Fibroblast of lung (primary cell): ENCODE measurements around the gene TAS1R3. TPM values are rescaled to one million over a fixed set of nuclear protein-coding genes. Genes with fewer than 3 reads are reported as not detected.

Experiments
- DNase-seq, 2 donors: peaks; one replicate each; pipeline versions ENCODE4 v3.0.0 to v3.0.0-alpha.2; 2010; ENCODE audit warnings: low read depth in 2 of 2
- H2AFZ ChIP-seq: 2 replicates; pipeline ENCODE4 v1.5.1; 2012; ENCODE audit warnings: low read length, control low read depth, inconsistent platforms
- H3K27ac ChIP-seq: 2 replicates; pipeline ENCODE4 v1.5.1; 2011; ENCODE audit warnings: low read length, control low read depth; ENCODE audit not compliant: insufficient read depth
- H3K27me3 ChIP-seq: 2 replicates; pipeline ENCODE4 v1.5.1; 2011; ENCODE audit warnings: mild to moderate bottlenecking, low read length; ENCODE audit not compliant: control insufficient read depth, insufficient read depth
- H3K36me3 ChIP-seq: 2 replicates; pipeline ENCODE4 v1.5.1; 2011; ENCODE audit warnings: low read length; ENCODE audit not compliant: control insufficient read depth, insufficient read depth
- H3K4me1 ChIP-seq: 2 replicates; pipeline ENCODE4 v1.5.1; 2011; ENCODE audit warnings: low read length; ENCODE audit not compliant: control insufficient read depth, insufficient read depth; ENCODE audit errors: extremely low read depth
- H3K4me2 ChIP-seq: 2 replicates; pipeline ENCODE4 v1.5.1; 2011; ENCODE audit warnings: low read length, control low read depth; ENCODE audit not compliant: insufficient read depth; ENCODE audit errors: extremely low read depth
- H3K4me3 ChIP-seq, 4 experiments: fragments of 200-600 bp in 1 of 4; sonication (generic) in 1 of 4; replicated peaks in 1 of 4; 2 replicates each; pipeline ENCODE4 v1.5.1; 2011 to 2016; ENCODE audit warnings: low read length in 4 of 4, low read depth in 3 of 4, mild to moderate bottlenecking in 3 of 4, control low read depth in 2 of 4, inconsistent platforms in 1 of 4, mixed read lengths in 1 of 4; ENCODE audit not compliant: insufficient read depth in 1 of 4; ENCODE audit errors: control extremely low read depth in 1 of 4
- H3K79me2 ChIP-seq: 2 replicates; pipeline ENCODE4 v1.5.1; 2012; ENCODE audit warnings: mild to moderate bottlenecking, low read length, inconsistent platforms; ENCODE audit not compliant: control insufficient read depth, insufficient read depth
- H3K9ac ChIP-seq: 2 replicates; pipeline ENCODE4 v1.5.1; 2011; ENCODE audit warnings: mild to moderate bottlenecking, low read length, control low read depth; ENCODE audit not compliant: insufficient read depth
- H3K9me3 ChIP-seq: 2 replicates; pipeline ENCODE4 v1.5.1; 2012; ENCODE audit warnings: low read depth, low read length; ENCODE audit not compliant: control insufficient read depth, insufficient read depth
- H4K20me1 ChIP-seq: 2 replicates; pipeline ENCODE4 v1.5.1; 2011; ENCODE audit warnings: low read length; ENCODE audit not compliant: control insufficient read depth, insufficient read depth; ENCODE audit errors: extremely low read depth
- CTCF ChIP-seq, 2 donors: IDR thresholded peaks in 1 of 2; conservative IDR thresholded peaks in 1 of 2; 1 replicate in 1 of 2; 2 replicates in 1 of 2; pipeline ENCODE4 v1.5.1; 2011 to 2012; ENCODE audit warnings: low read length in 2 of 2, control low read depth in 1 of 2, inconsistent platforms in 1 of 2, low read depth in 1 of 2, mild to moderate bottlenecking in 1 of 2
- EZH2 ChIP-seq: IDR thresholded peaks from 2 replicates; pipeline ENCODE4 v1.5.1; 2012; ENCODE audit warnings: low read length, control low read depth, mild to moderate bottlenecking; ENCODE audit errors: missing control alignments
- polyA plus RNA-seq, 2 donors: library from polyadenylated mRNA; depleted of rRNA in 1 of 2; stranded (reverse) in 1 of 2; unstranded in 1 of 2; fragments of >200 nt; gene quantifications; 2 replicates each; pipeline ENCODE4 v1.2.1, GENCODE V29; 2011 to 2012; ENCODE audit warnings: missing spikeins in 1 of 2
- total RNA-seq: library from RNA; depleted of rRNA; stranded (reverse); fragments of >200 nt; gene quantifications from 2 replicates; pipeline ENCODE4 v1.2.1, GENCODE V29; 2014

TAS1R3 gene
- total and polyA plus RNA-seq, 2 donors (not counting 1 experiment from before 2014, with no cell fraction given) = 0.02 to 0.17 TPM

GRCh38 chr1:1328254-1328653, 2.8 kb upstream of the TAS1R3 start:
- Histone ChIP-seq H3K9ac (no peak overlapping the region), H2AFZ (no peak overlapping the region), H3K4me3 (no peak overlapping the region), H3K79me2 (peaks cover 22% of the 10 kb centered on the region), H3K9me3 (no peaks in the 10 kb centered on the region), H3K4me1 (peaks cover 9% of the 10 kb centered on the region), H4K20me1 (no peaks in the 10 kb centered on the region), H3K27me3 (no peaks in the 10 kb centered on the region), H3K36me3 (peaks cover 10% of the 10 kb centered on the region), H3K4me2 (no peak overlapping the region), H3K27ac (no peak overlapping the region)
- TF ChIP-seq CTCF (conservative IDR thresholded peaks at IDR 0.05 in 1 of 2, IDR thresholded peaks at IDR 0.05 in 1 of 2; ENCODE audit: low read depth in 1 of 2, low read length in 2 of 2) = no peak
- no peak for TF ChIP-seq EZH2
- DNase-seq = no peak

- TF ChIP-seq CTCF (conservative IDR thresholded peaks at IDR 0.05 in 1 of 2, IDR thresholded peaks at IDR 0.05 in 1 of 2; ENCODE audit: low read depth in 1 of 2, low read length in 2 of 2) = no peak
- no peak for TF ChIP-seq EZH2
- no peaks in the 10 kb centered on the region for H3K9me3 ChIP-seq
Measured at GRCh38 chr1:1329304-1330210, 1.5 kb upstream of the TAS1R3 start.

GRCh38 chr1:1330366-1331067, 563 bp upstream of the TAS1R3 start:
- Histone ChIP-seq H3K27me3 (no peaks in the 10 kb centered on the region), H4K20me1 (no peaks in the 10 kb centered on the region), H3K79me2 (peaks cover 6% of the 10 kb centered on the region), H3K27ac (no peak overlapping the region), H3K9ac (no peak overlapping the region), H3K36me3 (peaks cover 11% of the 10 kb centered on the region), H2AFZ (no peak overlapping the region), H3K4me1 (peaks cover 3% of the 10 kb centered on the region), H3K4me3 (no peak overlapping the region), H3K9me3 (no peaks in the 10 kb centered on the region), H3K4me2 (no peak overlapping the region)
- TF ChIP-seq EZH2 (no peak), CTCF (conservative IDR thresholded peaks at IDR 0.05 in 1 of 2, IDR thresholded peaks at IDR 0.05 in 1 of 2; ENCODE audit: low read depth in 1 of 2, low read length in 2 of 2) (no peak)
- no peak for DNase-seq

More at GRCh38 chr1:1329304-1330210, 1.5 kb upstream of the TAS1R3 start:
- DNase-seq = no peak
- H3K4me1 ChIP-seq = peaks cover 5% of the 10 kb centered on the region
- H3K4me2 ChIP-seq = no peak overlapping the region
- H3K4me3 ChIP-seq = no peak overlapping the region
- peaks cover 14% of the 10 kb centered on the region for H3K79me2 ChIP-seq
- H4K20me1 ChIP-seq = no peaks in the 10 kb centered on the region
- no peak overlapping the region for H2AFZ ChIP-seq
- no peak overlapping the region for H3K9ac ChIP-seq
- no peak overlapping the region for H3K27ac ChIP-seq
- H3K27me3 ChIP-seq = no peaks in the 10 kb centered on the region
- peaks cover 13% of the 10 kb centered on the region for H3K36me3 ChIP-seq
